Upper lobe of left lung (tissue), 4 donors: Measurements from ENCODE around the gene AMIGO1.

Experiments
- CTCF ChIP-seq, 6 experiments: fragments of 450-650 bp in 4 of 6; fragments of 200-600 bp in 2 of 6; sonication (generic) in 2 of 6; IDR thresholded peaks; one replicate each; pipeline ENCODE4 v1.5.1; 2016 to 2019; ENCODE audit warnings: antibody characterized with exemption in 6 of 6
- POLR2AphosphoS5 ChIP-seq, 2 donors: sonication (generic); formaldehyde crosslinking; IDR thresholded peaks; one replicate each; pipeline ENCODE4 v1.5.1; 2017; ENCODE audit warnings: antibody characterized with exemption in 2 of 2

GRCh38 chr1:109497449-109498160 lies 11.9 kb downstream of the AMIGO1 start:
- TF ChIP-seq CTCF (IDR thresholded peaks at IDR 0.05) (no peak), POLR2AphosphoS5 (IDR thresholded peaks at IDR 0.05) (no peak)
